Mesenteric fat pad (tissue), 1 donor: ENCODE data around the gene PHEX. TPM values are rescaled to one million over a fixed set of nuclear protein-coding genes. Genes with fewer than 3 reads are reported as not detected.

ENCODE experiments used
- DNase-seq: peaks from one replicate; pipeline ENCODE4 v3.0.0-alpha.2; 2020; ENCODE audit warnings: low spot score
- total RNA-seq: library from RNA; stranded (reverse); fragmentation: NEBNext Ultra II Directional; extraction: Animal tissue kit (Norgen Biotek cat#: 25700); gene quantifications from one replicate; pipeline ENCODE4 v1.2.1, GENCODE V29; 2021
- donor health status: DM: yes; HTN: yes; CAD: no.

The PHEX gene
- total RNA-seq, 1 donor from 2014 or later, result 0.45 TPM

- no peak for DNase-seq
These were observed 7.4 kb downstream of the PHEX start for GRCh38 chrX:22039541-22039940.

GRCh38 chrX:22040184-22040583, 8.1 kb downstream of the PHEX start:
- no peak for DNase-seq

- no peak for DNase-seq
These were observed 9.9 kb downstream of the PHEX start for GRCh38 chrX:22041907-22042530.

GRCh38 chrX:22043872-22044271, 11.7 kb downstream of the PHEX start:
- no peak for DNase-seq

GRCh38 chrX:22047468-22047867, 15.3 kb downstream of the PHEX start:
- DNase-seq, result no peak

- DNase-seq, result no peak
These were observed 21.4 kb downstream of the PHEX start for GRCh38 chrX:22053481-22053880.

GRCh38 chrX:22056235-22056634, 24.1 kb downstream of the PHEX start:
- DNase-seq, result no peak

GRCh38 chrX:22057667-22058066, 25.5 kb downstream of the PHEX start:
- no peak for DNase-seq

GRCh38 chrX:22059775-22060174, 27.6 kb downstream of the PHEX start:
- DNase-seq, result no peak

GRCh38 chrX:22060415-22061280, 28.5 kb downstream of the PHEX start:
- DNase-seq, result no peak

- no peak for DNase-seq
These were observed 31.2 kb downstream of the PHEX start for GRCh38 chrX:22063284-22063683.

GRCh38 chrX:22069586-22069985, 37.5 kb downstream of the PHEX start:
- no peak for DNase-seq

GRCh38 chrX:22073928-22074327, 41.8 kb downstream of the PHEX start:
- no peak for DNase-seq

GRCh38 chrX:22078117-22078516, 46.0 kb downstream of the PHEX start:
- DNase-seq, result no peak

- DNase-seq, result no peak
These were observed 49.5 kb downstream of the PHEX start for GRCh38 chrX:22081475-22082092.

- DNase-seq, result no peak
These were observed 53.9 kb downstream of the PHEX start for GRCh38 chrX:22086003-22086402.

- DNase-seq, result no peak
These were observed 55.0 kb downstream of the PHEX start for GRCh38 chrX:22087011-22087557.

GRCh38 chrX:22088326-22088725, 56.2 kb downstream of the PHEX start:
- no peak for DNase-seq

GRCh38 chrX:22090181-22090580, 58.1 kb downstream of the PHEX start:
- no peak for DNase-seq

GRCh38 chrX:22093550-22093949, 61.4 kb downstream of the PHEX start:
- DNase-seq, result no peak

- DNase-seq, result no peak
These were observed 63.2 kb downstream of the PHEX start for GRCh38 chrX:22095286-22095685.

GRCh38 chrX:22095856-22096255, 63.7 kb downstream of the PHEX start:
- DNase-seq, result no peak
